ENCODE results near the gene TAPT1.
"Not testable (repeated sequence)": the region's sequence is repeated elsewhere in the genome, so short reads cannot be mapped to it uniquely, and the experiment has no call there.

The TAPT1 gene

GRCh38 chr4:16205298-16206164 lies 20.7 kb downstream of the TAPT1 start:
- TF ChIP-seq POLR2AphosphoS5 (IDR thresholded peaks at IDR 0.05; ENCODE audit: low read depth, low read length) (no peak), TAF1 (IDR thresholded peaks at IDR 0.05; ENCODE audit: borderline replicate concordance, low read depth, low read length) (no peak), POLR2A (IDR thresholded peaks at IDR 0.05; ENCODE audit: low read depth, low read length) (no peak)
- DNase-seq (ENCODE audit: insufficient read length) (no peak), FAIRE-seq (peak; percentile 87)

DNA sequence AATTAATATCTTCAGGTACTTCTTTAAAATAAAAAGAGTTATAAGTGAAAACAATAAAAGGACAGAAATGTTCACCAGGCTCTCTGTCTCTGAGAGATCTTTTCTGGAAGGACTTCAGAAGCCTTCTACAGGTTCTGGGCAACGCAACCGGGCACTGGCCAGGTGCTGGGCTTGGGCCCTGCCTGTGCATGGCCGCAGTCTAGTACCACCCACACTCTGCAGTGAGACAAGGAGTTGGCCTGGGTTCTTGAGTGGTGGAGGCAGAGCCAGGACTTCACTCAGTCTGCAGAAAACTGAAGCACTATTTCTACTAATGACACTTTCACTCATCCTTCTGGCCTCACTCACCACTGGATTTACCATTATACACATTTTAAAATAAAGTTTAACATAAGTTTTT lies 21.8 kb downstream of the TAPT1 start:
- no peak for FAIRE-seq
- TF ChIP-seq TAF1 (IDR thresholded peaks at IDR 0.05; ENCODE audit: borderline replicate concordance, low read depth, low read length): no peak
- TF ChIP-seq POLR2AphosphoS5 (IDR thresholded peaks at IDR 0.05; ENCODE audit: low read depth, low read length): no peak
- no peak for TF ChIP-seq POLR2A (IDR thresholded peaks at IDR 0.05; ENCODE audit: low read depth, low read length)
- no peak for DNase-seq (ENCODE audit: insufficient read length)

DNA sequence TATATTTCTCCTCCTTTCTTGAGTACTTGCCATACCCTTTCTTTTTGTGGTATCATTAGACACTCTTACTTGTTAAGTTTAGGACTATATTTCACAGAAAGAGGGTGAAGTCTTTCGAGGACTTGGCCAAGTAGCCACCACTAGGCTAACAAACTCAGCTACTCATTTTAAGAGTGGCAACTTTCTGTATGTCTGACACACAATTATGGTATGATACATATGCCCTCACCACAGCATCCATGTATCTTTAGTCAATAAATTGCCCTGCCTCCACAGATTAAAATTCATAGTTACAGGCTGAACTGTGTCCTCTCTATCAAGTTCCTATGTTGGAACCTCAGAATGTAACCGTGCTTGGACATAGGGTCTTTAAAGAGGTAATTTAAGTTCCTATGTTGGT lies 23.2 kb downstream of the TAPT1 start:
- FAIRE-seq: no peak
- TF ChIP-seq POLR2AphosphoS5 (IDR thresholded peaks at IDR 0.05; ENCODE audit: low read depth, low read length) (no peak), TAF1 (IDR thresholded peaks at IDR 0.05; ENCODE audit: borderline replicate concordance, low read depth, low read length) (no peak), POLR2A (IDR thresholded peaks at IDR 0.05; ENCODE audit: low read depth, low read length) (no peak)
- DNase-seq (ENCODE audit: insufficient read length): no peak

DNA sequence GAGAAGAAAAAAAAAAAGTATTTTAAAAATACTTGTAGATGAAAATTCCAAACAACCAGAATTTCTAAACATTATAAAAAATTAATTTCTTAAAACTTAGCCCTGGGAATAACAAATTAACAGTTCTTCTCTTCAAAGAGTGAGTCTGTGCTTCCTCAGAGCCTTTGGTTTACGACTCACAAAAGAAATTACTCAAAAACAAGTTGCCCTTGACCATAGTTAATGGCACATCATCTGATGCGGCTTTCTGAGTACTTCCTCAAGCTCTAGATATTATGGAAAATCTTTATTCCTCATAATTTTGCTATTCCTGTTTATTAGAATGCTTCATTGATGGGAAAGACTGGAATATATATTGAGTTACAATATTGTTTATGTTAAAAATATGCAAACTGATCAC lies 23.7 kb downstream of the TAPT1 start:
- FAIRE-seq (no peak), DNase-seq (ENCODE audit: insufficient read length) (no peak)
- no peak for TF ChIP-seq POLR2AphosphoS5 (IDR thresholded peaks at IDR 0.05; ENCODE audit: low read depth, low read length)
- TF ChIP-seq TAF1 (IDR thresholded peaks at IDR 0.05; ENCODE audit: borderline replicate concordance, low read depth, low read length): no peak
- no peak for TF ChIP-seq POLR2A (IDR thresholded peaks at IDR 0.05; ENCODE audit: low read depth, low read length)

DNA sequence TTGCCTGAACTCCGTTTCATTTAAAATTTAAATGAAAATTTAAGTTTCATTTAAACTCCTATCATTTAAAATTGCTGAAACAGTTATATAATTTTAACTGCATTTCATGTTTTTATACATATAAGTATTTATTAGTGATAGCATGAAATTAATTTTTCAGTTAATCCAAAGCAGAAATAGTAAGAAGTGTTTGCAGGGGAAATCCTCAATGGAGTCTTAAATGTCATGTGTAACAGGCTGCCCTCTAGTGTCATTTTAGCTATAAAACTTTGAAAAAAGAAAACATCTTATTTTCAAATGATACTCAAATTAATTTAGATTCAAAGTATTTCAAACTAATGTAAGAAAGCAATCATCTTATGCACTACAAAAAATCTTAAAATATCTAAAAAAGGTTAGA lies 27.2 kb downstream of the TAPT1 start:
- DNase-seq (ENCODE audit: insufficient read length) (no peak), FAIRE-seq (no peak)
- TF ChIP-seq POLR2AphosphoS5 (IDR thresholded peaks at IDR 0.05; ENCODE audit: low read depth, low read length) (no peak), TAF1 (IDR thresholded peaks at IDR 0.05; ENCODE audit: borderline replicate concordance, low read depth, low read length) (no peak), POLR2A (IDR thresholded peaks at IDR 0.05; ENCODE audit: low read depth, low read length) (no peak)

DNA sequence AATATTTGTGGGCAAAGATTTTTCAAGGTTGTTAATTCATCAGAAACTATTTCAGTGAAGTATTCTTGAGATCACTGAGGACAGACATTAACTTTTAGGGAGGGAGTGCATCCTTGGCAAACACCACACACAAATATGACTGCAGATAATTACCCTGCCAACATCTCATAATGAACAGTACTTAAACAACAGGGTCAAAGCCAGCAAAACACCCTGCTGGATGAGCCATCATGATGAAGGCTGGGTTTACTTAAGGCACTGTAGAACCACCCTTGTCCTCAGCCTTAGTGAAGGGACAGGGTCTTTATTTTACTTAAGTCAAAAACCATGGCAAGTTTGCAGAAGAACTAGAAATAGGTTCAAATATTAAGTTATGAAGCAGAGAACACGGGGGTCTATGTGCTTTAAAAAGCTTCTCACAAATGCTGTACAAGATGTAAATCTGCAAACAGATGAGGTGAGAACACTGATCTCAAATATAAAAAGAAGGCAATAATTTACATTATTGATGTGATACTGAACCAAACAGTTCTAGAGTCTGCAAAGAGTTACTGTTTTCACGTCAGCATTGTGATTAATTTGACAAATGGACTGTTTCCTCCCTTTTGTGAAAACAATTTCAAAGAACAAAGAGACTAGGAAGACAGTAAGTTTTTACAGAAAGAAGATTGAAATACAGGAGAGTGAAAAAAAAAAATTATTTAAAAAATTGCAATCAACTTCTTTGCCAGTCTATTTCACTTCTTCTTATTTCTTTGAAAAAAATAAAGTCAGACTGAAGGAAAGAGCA lies 28.2 kb downstream of the TAPT1 start:
- FAIRE-seq (peak; percentile 50), DNase-seq (ENCODE audit: insufficient read length) (no peak)
- TF ChIP-seq TAF1 (IDR thresholded peaks at IDR 0.05; ENCODE audit: borderline replicate concordance, low read depth, low read length) (no peak), POLR2AphosphoS5 (IDR thresholded peaks at IDR 0.05; ENCODE audit: low read depth, low read length) (no peak), POLR2A (IDR thresholded peaks at IDR 0.05; ENCODE audit: low read depth, low read length) (no peak)

DNA sequence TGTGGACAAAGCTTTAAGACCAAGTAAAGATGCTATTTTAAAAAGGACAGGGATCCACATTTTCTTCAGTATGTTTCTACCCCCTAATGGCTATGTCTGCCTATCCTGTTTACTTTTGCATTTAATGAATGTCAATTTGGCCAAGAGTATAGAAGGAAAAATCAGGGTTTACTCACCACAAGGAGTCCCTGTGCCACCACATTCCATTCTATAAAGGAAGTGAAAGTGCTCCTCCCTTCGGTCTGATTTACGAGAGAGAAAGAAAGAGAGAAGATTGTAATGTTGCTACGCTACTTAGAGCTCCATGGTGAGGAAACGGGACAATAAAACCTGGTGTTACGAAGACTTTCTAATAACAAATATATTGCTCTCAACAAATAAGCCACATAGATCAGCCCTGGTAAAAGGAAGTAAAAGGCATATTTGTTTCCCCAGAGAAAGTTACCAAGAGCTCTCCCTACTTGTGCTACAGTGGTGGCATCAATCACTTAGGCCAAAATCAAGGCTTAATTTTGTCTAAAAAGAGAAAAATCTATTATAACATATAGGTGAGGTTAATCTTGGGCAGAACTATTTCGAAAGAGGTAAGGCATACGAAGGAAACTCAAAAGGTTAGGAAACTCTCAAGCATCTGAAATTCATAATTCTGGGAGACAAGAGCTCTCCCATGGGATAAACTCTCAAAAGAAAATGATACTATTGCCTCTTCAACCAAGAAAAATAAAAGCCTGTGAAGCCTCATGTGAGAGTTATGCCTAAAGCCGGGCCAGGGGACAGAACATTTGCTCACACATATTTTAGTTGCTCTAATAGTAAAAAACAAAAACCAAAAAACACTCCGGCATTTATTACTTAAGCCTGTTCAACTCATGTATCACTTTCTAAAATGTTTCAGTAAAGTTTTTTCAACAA lies 29.5 kb downstream of the TAPT1 start:
- DNase-seq (ENCODE audit: insufficient read length): no peak
- FAIRE-seq: peak; percentile 54
- TF ChIP-seq TAF1 (IDR thresholded peaks at IDR 0.05; ENCODE audit: borderline replicate concordance, low read depth, low read length) (no peak), POLR2A (IDR thresholded peaks at IDR 0.05; ENCODE audit: low read depth, low read length) (no peak), POLR2AphosphoS5 (IDR thresholded peaks at IDR 0.05; ENCODE audit: low read depth, low read length) (no peak)

GRCh38 chr4:16195209-16195608 lies 31.1 kb downstream of the TAPT1 start:
- FAIRE-seq (no peak), DNase-seq (ENCODE audit: insufficient read length) (no peak)
- TF ChIP-seq POLR2AphosphoS5 (IDR thresholded peaks at IDR 0.05; ENCODE audit: low read depth, low read length) (no peak), TAF1 (IDR thresholded peaks at IDR 0.05; ENCODE audit: borderline replicate concordance, low read depth, low read length) (no peak), POLR2A (IDR thresholded peaks at IDR 0.05; ENCODE audit: low read depth, low read length) (no peak)

DNA sequence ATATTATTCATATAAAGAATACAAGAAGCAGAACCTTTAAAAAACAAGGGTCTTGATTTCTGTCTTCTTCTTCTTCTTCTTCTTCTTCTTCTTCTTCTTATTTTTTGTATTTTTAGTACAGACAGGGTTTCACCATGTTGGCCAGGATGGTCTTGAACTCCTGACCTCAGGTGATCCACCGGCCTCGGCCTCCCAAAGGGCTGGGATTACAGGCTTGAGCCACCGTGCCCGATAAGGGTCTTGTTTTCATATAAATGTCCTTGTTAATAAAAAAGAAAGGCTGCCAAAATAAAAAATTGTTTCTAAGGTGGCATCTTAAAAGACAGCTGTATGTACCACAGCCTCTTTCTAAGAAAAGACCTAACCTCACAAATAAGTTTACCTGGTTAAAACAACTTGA lies 31.5 kb downstream of the TAPT1 start:
- not testable (repeated sequence) for DNase-seq (ENCODE audit: insufficient read length); FAIRE-seq

GRCh38 chr4:16194214-16194613 lies 32.1 kb downstream of the TAPT1 start:
- DNase-seq (ENCODE audit: insufficient read length) (no peak), FAIRE-seq (no peak)
- TF ChIP-seq POLR2AphosphoS5 (IDR thresholded peaks at IDR 0.05; ENCODE audit: low read depth, low read length) (no peak), POLR2A (IDR thresholded peaks at IDR 0.05; ENCODE audit: low read depth, low read length) (no peak), TAF1 (IDR thresholded peaks at IDR 0.05; ENCODE audit: borderline replicate concordance, low read depth, low read length) (no peak)

Measured in GM12892 (cell line).